Activated CD8-positive, alpha-beta T cell treated with anti-CD3 and anti-CD28 coated beads, Interleukin-2, amount 10 ng/mL, durations not matched to agents 7 days and 5 days (primary cell): ENCODE data around the gene GALNT17. TPM values are rescaled to one million over a fixed set of nuclear protein-coding genes. Genes with fewer than 3 reads are reported as not detected.

Experiments
- ATAC-seq: fragments of 150-1000 bp; cut with Tn5 transposase; one replicate; pipeline ENCODE4 v1.10.0; 2021; ENCODE audit warnings: moderate library complexity
- CTCF ChIA-PET: fragments of 350-600 bp; sonication (Branson Sonifier 250); formaldehyde crosslinking; loops from one replicate; lab custom pipeline; 2021; ENCODE audit warnings: antibody characterized with exemption; lab: Charles Lee
- POLR2A ChIA-PET: fragments of 350-600 bp; sonication (Branson Sonifier 250); formaldehyde crosslinking; loops from one replicate; lab custom pipeline; 2021; ENCODE audit warnings: antibody characterized with exemption; lab: Charles Lee
- DNase-seq: peaks from one replicate; pipeline ENCODE4 v3.0.0-alpha.2; 2020
- H3K27ac Mint-ChIP-seq: one replicate; pipeline ENCODE4 v1.8.0; 2021; ENCODE audit warnings: mild to moderate bottlenecking, mixed read lengths
- H3K27me3 Mint-ChIP-seq: one replicate; pipeline ENCODE4 v1.8.0; 2021; ENCODE audit warnings: low read depth, mixed read lengths
- H3K36me3 Mint-ChIP-seq: one replicate; pipeline ENCODE4 v1.8.0; 2021; ENCODE audit warnings: low read depth, mixed read lengths
- H3K4me1 Mint-ChIP-seq: one replicate; pipeline ENCODE4 v1.8.0; 2021; ENCODE audit warnings: low read depth, mixed read lengths
- H3K4me3 Mint-ChIP-seq: one replicate; pipeline ENCODE4 v1.8.0; 2021; ENCODE audit warnings: mild to moderate bottlenecking, mixed read lengths
- H3K9me3 Mint-ChIP-seq: one replicate; pipeline ENCODE4 v1.8.0; 2022; ENCODE audit warnings: mixed read lengths; ENCODE audit not compliant: insufficient read depth
- total RNA-seq, 2 experiments: library from RNA; stranded (reverse); gene quantifications; one replicate each; pipeline ENCODE4 v1.2.3, GENCODE V29; 2021

Gene GALNT17
- not detected for total RNA-seq

GRCh38 chr7:71132127-71132376 is at the start of gene GALNT17:
Gene GALNT17 (plus strand): TSS chr7:71132144.
- POLR2A ChIA-PET = no interaction called here
- Mint-ChIP-seq H3K9me3 (no peaks in the 10 kb centered on the region), H3K4me1 (peaks cover 3% of the 10 kb centered on the region), H3K27ac (peak within 1 kb of the TSS; percentile 49), H3K27me3 (peaks cover 12% of the 10 kb centered on the region), H3K36me3 (peaks cover 4% of the 10 kb centered on the region), H3K4me3 (peak within 1 kb of the TSS; percentile 15)
- CTCF ChIA-PET = no interaction called here
- ATAC-seq = no peak
- no peak for DNase-seq

DNA sequence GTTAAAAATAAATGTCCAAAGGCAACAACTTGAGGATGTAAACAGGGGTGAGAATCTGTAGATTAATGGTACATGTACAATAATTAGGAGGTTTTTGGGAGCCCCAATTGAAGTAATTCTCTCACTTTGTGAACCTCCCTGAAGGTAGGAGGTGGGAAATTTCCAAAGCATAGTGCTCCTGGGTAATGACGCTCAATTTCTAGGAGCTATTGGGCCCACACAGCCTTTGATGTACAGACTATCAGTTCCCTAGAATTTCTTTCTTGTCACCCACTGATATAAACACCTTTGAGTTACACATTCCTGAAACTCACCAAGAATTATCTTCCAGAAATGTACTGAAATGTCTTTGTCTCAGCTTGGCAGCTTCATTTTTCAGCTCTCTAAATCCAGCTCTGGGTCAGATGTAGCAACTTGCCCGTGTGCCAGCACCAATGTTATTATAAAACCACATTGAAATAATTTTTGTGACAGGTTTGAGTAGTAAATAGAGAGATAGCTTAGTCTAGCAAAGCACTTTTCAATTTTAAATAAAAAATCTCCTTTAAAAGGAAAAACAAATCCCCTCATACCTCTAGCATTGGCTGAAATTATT is 36.6 kb upstream of the GALNT17 start:
- no peaks in the 10 kb centered on the region for H3K36me3 Mint-ChIP-seq
- no peaks in the 10 kb centered on the region for H3K27me3 Mint-ChIP-seq
- DNase-seq (no peak), ATAC-seq (no peak)
- no peak overlapping the region for H3K4me3 Mint-ChIP-seq
- no peaks in the 10 kb centered on the region for H3K4me1 Mint-ChIP-seq
- ChIA-PET POLR2A (no interaction called here), CTCF (no interaction called here)
- no peak overlapping the region for H3K27ac Mint-ChIP-seq
- H3K9me3 Mint-ChIP-seq = peaks cover 22% of the 10 kb centered on the region

DNA sequence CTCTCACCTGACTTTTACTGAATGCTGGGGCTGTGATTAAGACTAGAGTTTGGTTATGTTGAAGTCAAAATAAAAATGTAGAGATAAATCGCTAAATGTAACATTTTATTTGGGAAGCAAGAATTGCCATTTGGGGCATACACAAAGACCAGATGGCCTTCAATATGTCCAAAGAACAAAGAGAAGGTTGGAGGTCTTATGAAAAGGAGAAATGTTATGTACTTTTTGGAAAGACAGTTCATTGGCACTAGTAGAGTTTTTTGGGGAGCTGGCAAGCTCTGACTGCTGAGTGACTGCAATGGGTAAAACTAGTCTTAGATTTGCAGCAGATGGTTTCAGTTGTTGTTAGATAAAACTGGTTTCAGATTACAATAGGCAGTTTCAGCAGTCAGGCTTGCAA is 35.6 kb upstream of the GALNT17 start:
- Mint-ChIP-seq H3K4me1 (no peaks in the 10 kb centered on the region), H3K27me3 (no peaks in the 10 kb centered on the region), H3K36me3 (no peaks in the 10 kb centered on the region), H3K27ac (no peak overlapping the region), H3K9me3 (peaks cover 18% of the 10 kb centered on the region), H3K4me3 (no peak overlapping the region)
- no peak for ATAC-seq
- CTCF ChIA-PET = no interaction called here
- no peak for DNase-seq
- POLR2A ChIA-PET = no interaction called here

DNA sequence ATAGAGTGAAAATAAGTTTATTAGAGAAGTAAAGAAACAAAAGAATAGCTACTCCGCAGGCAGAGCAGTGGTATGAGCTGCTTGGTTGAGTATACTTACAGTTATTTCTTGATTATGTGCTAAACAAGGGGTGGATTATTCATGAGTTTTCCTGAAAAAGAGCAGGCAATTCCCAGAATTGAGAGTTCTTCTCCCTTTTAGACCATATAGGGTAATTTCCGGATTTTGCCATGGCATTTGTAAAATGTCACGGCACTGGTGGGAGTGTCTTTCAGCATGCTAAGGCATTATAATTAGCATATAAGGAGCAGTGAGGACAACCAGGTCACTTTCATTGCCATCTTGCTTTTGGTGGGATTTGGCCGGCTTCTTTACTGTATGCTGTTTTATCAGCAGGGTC is 25.7 kb upstream of the GALNT17 start:
- H3K4me1 Mint-ChIP-seq = no peaks in the 10 kb centered on the region
- DNase-seq = no peak
- H3K27ac Mint-ChIP-seq = no peak overlapping the region
- peaks cover 3% of the 10 kb centered on the region for H3K9me3 Mint-ChIP-seq
- H3K36me3 Mint-ChIP-seq = no peaks in the 10 kb centered on the region
- no peaks in the 10 kb centered on the region for H3K27me3 Mint-ChIP-seq
- H3K4me3 Mint-ChIP-seq = no peak overlapping the region
- CTCF ChIA-PET = no interaction called here
- ATAC-seq = no peak
- POLR2A ChIA-PET = no interaction called here

DNA sequence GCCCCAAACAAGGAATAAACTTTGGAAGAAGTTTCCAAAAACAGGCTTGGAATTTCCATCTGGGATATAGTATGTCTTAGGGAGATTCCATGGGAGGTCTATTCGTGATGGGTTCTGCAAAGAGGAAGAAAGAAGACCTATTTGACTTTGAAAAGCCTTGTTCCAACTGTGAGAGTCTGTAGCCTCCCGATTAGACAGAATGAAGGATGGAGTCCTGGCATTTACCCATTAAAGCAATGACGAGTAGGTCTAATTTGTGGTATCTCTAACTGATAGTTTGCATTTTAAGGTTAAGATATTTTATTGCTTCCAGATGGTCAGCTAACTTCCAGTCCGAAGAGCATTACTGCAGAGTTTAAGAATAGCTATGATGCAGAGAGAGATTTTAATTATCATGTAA is 19.5 kb upstream of the GALNT17 start:
- Mint-ChIP-seq H3K36me3 (no peaks in the 10 kb centered on the region), H3K4me1 (no peaks in the 10 kb centered on the region), H3K9me3 (peaks cover 20% of the 10 kb centered on the region), H3K27me3 (no peaks in the 10 kb centered on the region), H3K27ac (no peak overlapping the region), H3K4me3 (no peak overlapping the region)
- no peak for ATAC-seq
- DNase-seq = no peak
- POLR2A ChIA-PET = no interaction called here
- CTCF ChIA-PET = no interaction called here

DNA sequence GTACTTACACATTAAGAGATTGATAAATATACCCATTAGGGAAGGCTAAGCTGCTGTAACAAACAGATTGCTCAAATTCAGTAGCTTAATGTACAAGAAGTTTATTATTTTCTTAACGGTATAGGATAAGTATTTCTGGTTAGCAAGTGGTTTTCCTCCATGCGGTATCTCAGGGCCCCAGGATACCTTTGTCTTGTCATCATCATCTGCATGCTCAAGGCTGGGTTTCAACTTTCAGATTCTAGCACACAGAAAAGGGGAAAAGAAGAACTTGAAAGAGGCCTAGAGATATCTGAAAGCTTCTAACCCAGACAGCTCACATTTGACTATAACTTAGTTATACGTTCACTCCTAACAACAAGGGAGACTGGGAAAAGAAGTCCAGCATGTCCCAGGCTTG is 11.8 kb upstream of the GALNT17 start:
- Mint-ChIP-seq H3K36me3 (no peaks in the 10 kb centered on the region), H3K27me3 (no peaks in the 10 kb centered on the region), H3K9me3 (peaks cover 8% of the 10 kb centered on the region), H3K4me1 (no peaks in the 10 kb centered on the region), H3K4me3 (no peak overlapping the region), H3K27ac (no peak overlapping the region)
- POLR2A ChIA-PET = no interaction called here
- ATAC-seq = no peak
- CTCF ChIA-PET = no interaction called here
- no peak for DNase-seq

DNA sequence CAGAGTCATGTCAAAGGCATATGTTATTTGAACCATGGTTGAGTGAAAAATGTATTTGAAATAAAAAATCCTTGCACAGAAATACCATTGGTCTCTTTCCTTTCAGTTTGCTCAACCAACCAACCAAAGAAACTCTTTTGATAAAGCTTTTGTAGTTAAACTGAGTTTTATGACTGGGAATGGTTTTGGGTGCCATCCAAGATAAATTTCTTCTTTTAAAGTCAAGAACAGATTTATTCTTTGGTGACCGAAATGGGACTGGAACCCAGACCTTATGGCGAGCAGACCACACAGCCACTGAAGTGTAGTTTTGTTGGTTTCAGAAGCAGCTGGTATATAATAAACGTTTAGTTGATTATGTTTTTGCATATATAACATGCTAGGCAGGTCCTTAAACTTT is 2.8 kb upstream of the GALNT17 start:
- ATAC-seq = no peak
- ChIA-PET POLR2A (no interaction called here), CTCF (no interaction called here)
- DNase-seq = no peak
- no peaks in the 10 kb centered on the region for H3K9me3 Mint-ChIP-seq
- no peak overlapping the region for H3K27ac Mint-ChIP-seq
- H3K4me1 Mint-ChIP-seq = peaks cover 3% of the 10 kb centered on the region
- H3K27me3 Mint-ChIP-seq = peaks cover 12% of the 10 kb centered on the region
- H3K4me3 Mint-ChIP-seq = no peak overlapping the region
- peaks cover 4% of the 10 kb centered on the region for H3K36me3 Mint-ChIP-seq

GRCh38 chr7:71130031-71130679 is 1.8 kb upstream of the GALNT17 start:
- peaks cover 12% of the 10 kb centered on the region for H3K27me3 Mint-ChIP-seq
- POLR2A ChIA-PET = no interaction called here
- H3K9me3 Mint-ChIP-seq = no peaks in the 10 kb centered on the region
- CTCF ChIA-PET = no interaction called here
- DNase-seq (no peak), ATAC-seq (no peak)
- peaks cover 4% of the 10 kb centered on the region for H3K36me3 Mint-ChIP-seq
- H3K4me3 Mint-ChIP-seq = no peak overlapping the region
- H3K27ac Mint-ChIP-seq = no peak overlapping the region
- H3K4me1 Mint-ChIP-seq = peaks cover 3% of the 10 kb centered on the region

- ChIA-PET POLR2A (no interaction called here), CTCF (no interaction called here)
- Mint-ChIP-seq H3K27ac (no peak overlapping the region), H3K4me3 (peak overlapping the region; percentile 15), H3K9me3 (no peaks in the 10 kb centered on the region), H3K27me3 (peaks cover 12% of the 10 kb centered on the region), H3K36me3 (peaks cover 4% of the 10 kb centered on the region), H3K4me1 (peaks cover 3% of the 10 kb centered on the region)
- ATAC-seq (no peak), DNase-seq (no peak)
Observed at GRCh38 chr7:71131256-71132126, 453 bp upstream of the GALNT17 start.

DNA sequence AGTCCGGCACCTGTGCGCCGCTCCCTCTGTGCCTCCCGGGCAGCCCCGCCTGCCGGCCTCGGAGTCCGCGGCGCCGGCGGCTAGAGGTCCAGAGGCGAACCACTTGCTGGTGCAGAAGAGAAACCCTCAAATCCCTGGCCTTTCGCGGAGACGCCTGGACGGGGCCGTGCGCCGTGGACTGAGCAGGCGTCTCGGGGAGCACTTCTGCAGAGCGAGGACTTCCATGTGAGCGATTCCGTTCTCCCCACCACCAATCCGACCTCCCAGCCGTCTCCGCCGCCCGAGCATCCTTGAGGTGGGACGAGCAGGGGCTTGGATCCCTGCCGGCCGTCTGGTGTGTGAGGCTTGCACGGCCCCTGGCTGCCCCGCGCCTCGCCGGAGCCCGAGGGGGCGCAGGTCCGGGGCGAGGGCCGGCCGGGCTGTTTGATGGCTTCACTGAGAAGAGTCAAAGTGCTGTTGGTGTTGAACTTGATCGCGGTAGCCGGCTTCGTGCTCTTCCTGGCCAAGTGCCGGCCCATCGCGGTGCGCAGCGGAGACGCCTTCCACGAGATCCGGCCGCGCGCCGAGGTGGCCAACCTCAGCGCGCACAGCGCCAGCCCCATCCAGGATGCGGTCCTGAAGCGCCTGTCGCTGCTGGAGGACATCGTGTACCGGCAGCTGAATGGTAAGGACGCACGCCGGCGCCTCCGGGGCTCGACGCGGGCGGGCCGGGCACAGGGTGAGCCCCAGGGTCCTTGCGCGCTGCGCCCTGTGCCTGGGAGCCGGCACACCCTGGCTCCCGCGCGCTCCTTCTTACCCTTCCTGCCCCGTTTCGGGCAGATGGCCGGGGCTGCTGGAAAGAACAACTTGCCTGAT is 660 bp downstream of the GALNT17 start:
- DNase-seq (no peak), ATAC-seq (no peak)
- Mint-ChIP-seq H3K4me1 (peaks cover 3% of the 10 kb centered on the region), H3K27me3 (peaks cover 12% of the 10 kb centered on the region), H3K9me3 (no peaks in the 10 kb centered on the region), H3K27ac (no peak overlapping the region), H3K4me3 (peak overlapping the region; percentile 18), H3K36me3 (peaks cover 4% of the 10 kb centered on the region)
- ChIA-PET POLR2A (no interaction called here), CTCF (no interaction called here)

- CTCF ChIA-PET = no interaction called here
- H3K27ac Mint-ChIP-seq = no peak overlapping the region
- H3K9me3 Mint-ChIP-seq = no peaks in the 10 kb centered on the region
- DNase-seq (no peak), ATAC-seq (no peak)
- POLR2A ChIA-PET = no interaction called here
- H3K4me3 Mint-ChIP-seq = peak overlapping the region; percentile 18
- H3K36me3 Mint-ChIP-seq = peaks cover 4% of the 10 kb centered on the region
- H3K4me1 Mint-ChIP-seq = peaks cover 3% of the 10 kb centered on the region
- peaks cover 12% of the 10 kb centered on the region for H3K27me3 Mint-ChIP-seq
Observed at GRCh38 chr7:71133232-71133622, 1.3 kb downstream of the GALNT17 start.

DNA sequence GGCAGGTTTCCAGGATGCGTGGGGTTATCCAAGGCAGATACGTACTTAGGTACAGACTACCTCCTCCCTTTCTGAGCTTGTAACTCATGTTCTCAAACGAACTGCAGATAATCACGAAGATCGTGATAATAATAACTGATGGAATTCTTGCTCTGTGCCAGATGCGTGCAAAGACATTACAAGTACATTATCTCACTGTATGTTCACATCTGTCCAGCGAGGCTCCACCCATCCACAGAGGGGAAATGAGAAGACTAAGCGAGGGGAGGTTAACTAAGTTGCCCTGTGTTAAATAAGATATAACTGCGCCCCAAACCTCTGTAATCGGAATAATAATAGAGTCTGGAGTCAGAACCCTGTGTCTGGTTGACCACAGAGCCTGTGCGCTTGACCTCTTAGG is 1.9 kb downstream of the GALNT17 start:
- ATAC-seq (no peak), DNase-seq (no peak)
- ChIA-PET POLR2A (no interaction called here), CTCF (no interaction called here)
- Mint-ChIP-seq H3K27me3 (peaks cover 12% of the 10 kb centered on the region), H3K27ac (no peak overlapping the region), H3K4me1 (peaks cover 3% of the 10 kb centered on the region), H3K4me3 (no peak overlapping the region), H3K9me3 (no peaks in the 10 kb centered on the region), H3K36me3 (peaks cover 4% of the 10 kb centered on the region)
